Bronchial epithelial cell (primary cell): ENCODE results near the gene UCKL1. TPM values are rescaled to one million over a fixed set of nuclear protein-coding genes. Genes with fewer than 3 reads are reported as not detected.

ENCODE experiments used
- DNase-seq: peaks from one replicate; pipeline ENCODE4 v3.0.0-alpha.2; 2010; ENCODE audit warnings: low read depth
- FAIRE-seq: peaks from 2 replicates; lab custom pipeline; 2011; peaks lifted over from hg19 to GRCh38; lab: Jason Lieb, UNC
- H3K27me3 ChIP-seq: 2 replicates; pipeline ENCODE4 v1.5.1; 2011; ENCODE audit warnings: low read length; ENCODE audit not compliant: control insufficient read depth, insufficient read depth
- H3K36me3 ChIP-seq: 2 replicates; pipeline ENCODE4 v1.5.1; 2011; ENCODE audit warnings: low read length; ENCODE audit not compliant: control insufficient read depth, insufficient read depth
- H3K4me3 ChIP-seq: 2 replicates; pipeline ENCODE4 v1.5.1; 2011; ENCODE audit warnings: mild to moderate bottlenecking, low read depth, low read length, control low read depth
- total RNA-seq: library from RNA; depleted of rRNA; stranded (reverse); fragments of >200 nt; gene quantifications from 2 replicates; pipeline ENCODE4 v1.2.1, GENCODE V29; 2014
- TF ChIP-seq, protein P1 (sequence below): IDR thresholded peaks from 2 replicates; pipeline ENCODE4 v1.5.1; 2011; ENCODE audit warnings: mild to moderate bottlenecking, moderate library complexity, low read length, control low read depth, inconsistent platforms; ENCODE audit not compliant: insufficient read depth, severe bottlenecking

The UCKL1 gene
- total RNA-seq, 1 donor from 2014 or later: 19.0 TPM

DNA sequence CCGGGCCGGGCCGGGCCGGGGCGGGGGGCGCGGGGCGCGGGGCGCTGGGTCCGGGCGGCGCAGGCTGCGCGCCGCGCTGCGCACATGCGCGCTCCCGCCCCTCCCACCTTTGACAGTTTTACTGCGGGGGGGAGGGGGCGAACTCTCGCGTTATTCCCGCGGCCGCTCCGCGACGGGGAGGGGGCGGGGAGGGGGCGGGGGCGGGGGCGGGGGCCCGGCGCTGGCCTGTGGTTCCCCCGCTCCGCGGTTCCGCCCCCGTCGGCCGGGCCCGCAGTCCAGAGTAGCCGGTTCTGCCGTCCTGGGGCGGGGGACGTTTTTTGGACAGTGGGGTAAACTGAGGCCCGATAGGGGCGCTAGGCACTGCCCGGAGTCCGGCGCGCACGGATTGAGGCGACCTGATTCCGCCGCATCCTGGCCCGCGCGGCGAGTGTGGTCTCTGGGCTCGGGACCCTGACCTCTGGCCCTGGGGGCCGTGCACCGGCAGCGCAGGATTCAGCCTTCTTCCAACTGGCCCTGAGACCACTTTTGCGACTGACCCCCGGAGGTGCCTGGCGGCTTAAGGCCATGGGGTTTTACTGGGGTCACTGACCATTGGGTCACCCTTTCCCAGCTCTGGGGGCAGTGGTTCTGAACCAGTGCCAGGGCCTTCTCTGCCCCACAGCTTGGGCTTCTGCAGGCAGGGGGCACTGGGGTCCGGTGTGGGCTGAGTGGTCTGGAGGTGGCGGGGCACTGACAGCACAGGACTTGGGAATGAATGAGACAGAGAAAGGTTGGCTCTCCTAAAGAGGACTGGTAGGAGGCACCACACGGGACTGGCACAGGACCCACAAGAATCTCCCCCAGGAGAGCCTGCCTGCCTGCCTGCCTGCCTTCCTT, 13.9 kb upstream of the UCKL1 start, which contains the start of gene ZNF512B:
ZNF512B (minus strand) TSS at position 93 of the 876 bp plus-strand sequence. CDS start 1,980 bp downstream, outside the sequence.
- DNase-seq: no peak
- Histone ChIP-seq H3K27me3 (no peaks in the 10 kb centered on the region), H3K4me3 (peak within 1 kb of the TSS; percentile 51), H3K36me3 (peaks cover 7% of the 10 kb centered on the region)
- FAIRE-seq: no peak
- TF ChIP-seq, protein P1, sequence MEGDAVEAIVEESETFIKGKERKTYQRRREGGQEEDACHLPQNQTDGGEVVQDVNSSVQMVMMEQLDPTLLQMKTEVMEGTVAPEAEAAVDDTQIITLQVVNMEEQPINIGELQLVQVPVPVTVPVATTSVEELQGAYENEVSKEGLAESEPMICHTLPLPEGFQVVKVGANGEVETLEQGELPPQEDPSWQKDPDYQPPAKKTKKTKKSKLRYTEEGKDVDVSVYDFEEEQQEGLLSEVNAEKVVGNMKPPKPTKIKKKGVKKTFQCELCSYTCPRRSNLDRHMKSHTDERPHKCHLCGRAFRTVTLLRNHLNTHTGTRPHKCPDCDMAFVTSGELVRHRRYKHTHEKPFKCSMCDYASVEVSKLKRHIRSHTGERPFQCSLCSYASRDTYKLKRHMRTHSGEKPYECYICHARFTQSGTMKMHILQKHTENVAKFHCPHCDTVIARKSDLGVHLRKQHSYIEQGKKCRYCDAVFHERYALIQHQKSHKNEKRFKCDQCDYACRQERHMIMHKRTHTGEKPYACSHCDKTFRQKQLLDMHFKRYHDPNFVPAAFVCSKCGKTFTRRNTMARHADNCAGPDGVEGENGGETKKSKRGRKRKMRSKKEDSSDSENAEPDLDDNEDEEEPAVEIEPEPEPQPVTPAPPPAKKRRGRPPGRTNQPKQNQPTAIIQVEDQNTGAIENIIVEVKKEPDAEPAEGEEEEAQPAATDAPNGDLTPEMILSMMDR: no peak

DNA sequence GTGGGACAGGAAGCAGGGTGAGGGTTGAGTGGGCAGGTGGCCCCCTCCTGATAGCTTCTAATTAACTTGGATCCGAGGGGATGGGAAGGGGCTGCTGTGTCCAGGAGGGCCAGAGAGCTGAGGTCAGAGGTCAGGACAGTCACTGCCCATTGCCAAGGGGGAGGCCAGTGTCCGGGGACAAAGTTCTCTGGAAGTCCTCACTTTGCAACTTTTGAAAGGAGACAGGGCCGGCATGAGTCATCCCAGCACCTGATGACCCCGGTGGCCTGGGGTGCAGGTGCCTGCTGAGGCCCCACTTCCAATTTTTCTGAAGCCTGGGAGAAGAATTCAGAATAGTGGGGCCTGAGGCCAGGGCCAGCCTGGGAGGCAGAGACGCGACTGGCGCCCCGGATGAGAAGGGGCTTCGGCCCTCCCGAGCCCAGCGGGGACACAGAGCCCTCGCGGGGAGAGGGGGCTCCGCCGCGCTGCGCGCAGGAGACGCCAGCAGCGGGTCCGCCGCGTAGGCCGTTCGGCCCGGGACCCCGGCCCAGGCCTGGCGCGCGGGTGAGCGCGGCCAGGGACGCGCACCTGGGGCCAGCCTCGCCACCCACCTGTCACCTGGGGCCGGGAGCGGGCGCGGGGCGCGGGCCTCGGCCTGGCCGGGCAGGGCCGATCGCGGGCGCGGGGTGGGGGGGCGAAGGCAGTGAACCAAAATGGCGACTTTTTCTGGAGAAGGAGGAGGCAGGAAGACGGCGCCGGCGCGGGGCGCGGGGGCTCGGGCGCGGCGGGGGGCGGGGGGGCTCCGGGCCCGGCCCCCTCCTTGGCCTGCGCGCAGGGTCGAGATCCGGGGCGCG, 12.9 kb upstream of the UCKL1 start:
- peaks cover 7% of the 10 kb centered on the region for H3K36me3 ChIP-seq
- DNase-seq: no peak
- TF ChIP-seq, protein P1: no peak
- peak overlapping the region; percentile 51 for H3K4me3 ChIP-seq
- FAIRE-seq: no peak
- H3K27me3 ChIP-seq: no peaks in the 10 kb centered on the region

DNA sequence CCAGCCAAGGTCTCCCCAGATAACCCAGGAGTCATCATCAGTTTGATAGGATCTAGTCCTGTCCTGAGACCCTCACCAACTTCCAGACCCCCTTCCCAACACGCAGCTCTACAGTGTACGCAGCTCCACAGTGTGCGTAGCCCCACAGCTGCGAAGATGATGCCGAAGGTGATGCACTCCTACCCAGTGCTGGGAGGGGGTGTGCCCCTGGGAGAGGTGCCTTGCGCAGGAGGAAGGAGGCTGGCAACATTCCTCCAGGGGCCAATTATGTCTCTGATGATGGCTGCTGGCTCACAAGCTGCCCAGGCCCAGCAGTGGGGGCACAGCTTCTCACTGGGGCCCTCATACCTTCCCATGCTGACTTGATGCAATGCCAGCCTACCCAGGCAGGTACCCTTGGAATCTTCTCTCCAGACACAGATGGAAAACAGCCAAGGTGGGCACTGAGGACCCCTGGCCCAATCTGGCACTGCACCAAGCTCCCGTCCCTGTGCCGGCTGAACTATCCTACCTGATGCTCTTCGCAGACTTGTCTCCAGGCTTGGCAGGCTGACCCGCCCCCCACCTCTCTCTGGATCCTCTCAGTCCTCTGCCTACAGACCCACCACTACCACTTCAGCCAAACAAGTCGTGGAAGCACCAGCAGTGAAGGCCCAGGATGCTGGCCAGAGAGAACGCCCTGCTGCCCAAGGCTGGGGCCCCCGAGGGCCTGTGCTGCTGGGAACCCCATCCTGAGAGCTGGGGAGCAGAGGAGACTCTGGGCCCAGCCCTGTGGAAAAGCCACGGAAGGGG, 12.1 kb upstream of the UCKL1 start:
- DNase-seq: no peak
- H3K36me3 ChIP-seq: peaks cover 13% of the 10 kb centered on the region
- peak overlapping the region; percentile 51 for H3K4me3 ChIP-seq
- TF ChIP-seq, protein P1: no peak
- FAIRE-seq: no peak
- no peaks in the 10 kb centered on the region for H3K27me3 ChIP-seq

DNA sequence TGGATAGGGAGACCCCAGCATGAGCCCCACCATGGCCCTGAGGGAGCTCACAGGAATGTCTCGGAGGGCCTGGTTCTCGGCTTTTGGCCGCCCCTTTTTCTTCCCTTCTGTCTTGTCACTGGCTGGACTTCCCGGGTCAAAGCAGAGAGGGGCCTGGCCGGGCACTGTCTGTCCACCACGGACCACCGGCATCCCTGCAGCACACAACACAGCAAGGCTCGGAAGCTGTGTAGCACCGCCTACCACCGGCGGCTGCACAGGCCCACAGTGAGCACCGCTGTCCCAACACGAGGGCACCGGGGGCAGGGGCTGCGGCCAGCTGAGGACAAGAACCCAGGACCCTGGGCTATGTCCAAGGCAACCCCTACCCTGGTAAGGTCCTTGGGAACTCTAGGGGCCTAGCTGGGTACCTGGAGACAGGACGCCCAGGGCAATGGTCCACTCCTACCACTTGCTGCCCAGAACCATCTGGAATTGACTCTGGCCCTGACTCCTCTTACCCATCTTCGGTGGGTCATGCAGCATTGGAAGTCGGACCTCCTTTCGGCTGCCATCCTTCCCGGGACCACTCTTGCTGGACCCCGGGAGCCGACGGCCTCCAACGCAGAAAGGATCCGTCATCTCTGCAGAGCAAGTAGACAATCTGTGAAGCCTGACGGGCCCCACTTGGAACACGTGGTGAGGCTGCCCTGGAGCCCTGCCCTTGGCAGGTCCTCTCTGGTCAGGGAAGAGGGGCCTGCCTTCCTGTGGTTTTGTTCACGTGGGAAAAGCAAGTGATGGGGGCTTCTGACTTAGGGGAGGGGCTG, 11.3 kb upstream of the UCKL1 start:
- Histone ChIP-seq H3K4me3 (no peak overlapping the region), H3K36me3 (peaks cover 19% of the 10 kb centered on the region), H3K27me3 (no peaks in the 10 kb centered on the region)
- DNase-seq (no peak), FAIRE-seq (no peak)
- TF ChIP-seq, protein P1: no peak

DNA sequence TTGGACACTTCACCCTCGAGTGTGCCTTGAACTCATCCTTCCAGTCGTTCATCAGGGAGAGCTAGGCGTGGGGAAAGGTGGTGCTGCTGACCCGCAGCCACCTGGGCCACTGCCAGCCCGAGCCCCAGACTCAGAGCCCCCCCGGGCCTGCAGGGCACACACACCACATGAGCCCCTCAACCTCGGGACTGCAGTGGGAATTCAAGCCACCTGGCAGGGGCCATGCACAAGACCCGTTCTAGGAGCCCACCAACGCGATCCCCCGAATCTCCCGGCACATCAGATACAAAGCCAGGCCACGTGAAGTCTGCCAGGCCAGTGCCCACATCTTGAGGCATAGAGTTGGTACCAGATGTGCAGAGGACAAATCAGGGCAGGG, 10.7 kb upstream of the UCKL1 start:
- DNase-seq (no peak), FAIRE-seq (no peak)

More for the DNA sequence above, 10.7 kb upstream of the UCKL1 start:
- no peak overlapping the region for H3K4me3 ChIP-seq
- H3K27me3 ChIP-seq: no peaks in the 10 kb centered on the region
- TF ChIP-seq, protein P1: no peak
- peaks cover 24% of the 10 kb centered on the region for H3K36me3 ChIP-seq
